Ascending aorta (tissue), 2 donors: Measurements from ENCODE around the gene MYOCD. TPM values are rescaled to one million over a fixed set of nuclear protein-coding genes. Genes with fewer than 3 reads are reported as not detected.
A peak's percentile ranks its signal among the peaks of the same experiment; 100 is the strongest.

ENCODE experiments used
- DNase-seq, 2 donors: peaks; one replicate each; pipeline ENCODE4 v3.0.0-alpha.2; 2019; ENCODE audit warnings: low spot score in 2 of 2
- H3K27ac ChIP-seq, 2 donors: fragments of 200-600 bp; sonication (generic); one replicate each; pipeline ENCODE4 v1.5.1; 2016 to 2017; ENCODE audit warnings: mild to moderate bottlenecking in 1 of 2
- H3K27me3 ChIP-seq: fragments of 200-600 bp; sonication (generic); one replicate; pipeline ENCODE4 v1.5.1; 2017
- H3K36me3 ChIP-seq, 2 donors: fragments of 200-600 bp; sonication (generic); one replicate each; pipeline ENCODE4 v1.5.1; 2016
- H3K4me1 ChIP-seq, 2 donors: fragments of 200-600 bp; sonication (generic); one replicate each; pipeline ENCODE4 v1.5.1; 2016 to 2017; ENCODE audit warnings: mild to moderate bottlenecking in 1 of 2
- H3K4me3 ChIP-seq, 2 donors: fragments of 200-600 bp; sonication (generic); one replicate each; pipeline ENCODE4 v1.5.1; 2016 to 2017; ENCODE audit warnings: mild to moderate bottlenecking in 1 of 2
- H3K9me3 ChIP-seq, 2 donors: fragments of 200-600 bp; sonication (generic); one replicate each; pipeline ENCODE4 v1.5.1; 2016
- intact Hi-C: fragments of 100-400 bp; cut with DNase I; formaldehyde crosslinking; loops from one replicate; pipeline ENCODE4 v1.15.1; 2023
- total RNA-seq: library from RNA; depleted of rRNA; stranded (reverse); fragments of >200 nt; gene quantifications from one replicate; pipeline ENCODE4 v1.1.0, GENCODE V29; 2016
- TF ChIP-seq, protein P1 (sequence below), 3 experiments: fragments of 200-600 bp in 2 of 3; fragments of 450-650 bp in 1 of 3; sonication (generic) in 2 of 3; IDR thresholded peaks; one replicate each; pipeline ENCODE4 v1.5.1; 2016 to 2019; ENCODE audit warnings: antibody characterized with exemption in 3 of 3, mild to moderate bottlenecking in 1 of 3, moderate library complexity in 1 of 3

Gene MYOCD
- total RNA-seq, 1 donor from 2014 or later, result 153 TPM

- Histone ChIP-seq H3K27me3 (no peaks in the 10 kb centered on the region), H3K27ac (peak overlapping the region; percentile 81 to 91), H3K4me1 (peaks cover 0 to 35% of the 10 kb centered on the region in 2 donors), H3K36me3 (peaks cover 19 to 40% of the 10 kb centered on the region in 2 donors), H3K4me3 (no peak overlapping the region), H3K9me3 (no peaks in the 10 kb centered on the region)
- intact Hi-C loops, result loop anchor here (1.0 to 5.0 kb wide), 3 partner anchors 41 to 265 kb away; no protein-coding TSS in a partner anchor
- peak in 1 of 2 donors; percentile 59 for DNase-seq
- TF ChIP-seq, protein P1, sequence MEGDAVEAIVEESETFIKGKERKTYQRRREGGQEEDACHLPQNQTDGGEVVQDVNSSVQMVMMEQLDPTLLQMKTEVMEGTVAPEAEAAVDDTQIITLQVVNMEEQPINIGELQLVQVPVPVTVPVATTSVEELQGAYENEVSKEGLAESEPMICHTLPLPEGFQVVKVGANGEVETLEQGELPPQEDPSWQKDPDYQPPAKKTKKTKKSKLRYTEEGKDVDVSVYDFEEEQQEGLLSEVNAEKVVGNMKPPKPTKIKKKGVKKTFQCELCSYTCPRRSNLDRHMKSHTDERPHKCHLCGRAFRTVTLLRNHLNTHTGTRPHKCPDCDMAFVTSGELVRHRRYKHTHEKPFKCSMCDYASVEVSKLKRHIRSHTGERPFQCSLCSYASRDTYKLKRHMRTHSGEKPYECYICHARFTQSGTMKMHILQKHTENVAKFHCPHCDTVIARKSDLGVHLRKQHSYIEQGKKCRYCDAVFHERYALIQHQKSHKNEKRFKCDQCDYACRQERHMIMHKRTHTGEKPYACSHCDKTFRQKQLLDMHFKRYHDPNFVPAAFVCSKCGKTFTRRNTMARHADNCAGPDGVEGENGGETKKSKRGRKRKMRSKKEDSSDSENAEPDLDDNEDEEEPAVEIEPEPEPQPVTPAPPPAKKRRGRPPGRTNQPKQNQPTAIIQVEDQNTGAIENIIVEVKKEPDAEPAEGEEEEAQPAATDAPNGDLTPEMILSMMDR (IDR thresholded peaks at IDR 0.05), result no peak
Measured at GRCh38 chr17:12731839-12732238, 66.1 kb downstream of the MYOCD start.

GRCh38 chr17:12732366-12732765 lies 66.7 kb downstream of the MYOCD start:
- TF ChIP-seq, protein P1 (IDR thresholded peaks at IDR 0.05), result no peak
- Histone ChIP-seq H3K9me3 (no peaks in the 10 kb centered on the region), H3K27ac (peak overlapping the region; percentile 81 to 91), H3K4me3 (no peak overlapping the region), H3K4me1 (peaks cover 0 to 35% of the 10 kb centered on the region in 2 donors), H3K36me3 (peaks cover 25 to 45% of the 10 kb centered on the region in 2 donors), H3K27me3 (no peaks in the 10 kb centered on the region)
- intact Hi-C loops, result loop anchor here (5.0 kb wide), 2 partner anchors 180 to 265 kb away; no protein-coding TSS in a partner anchor
- peak in 1 of 2 donors; percentile 62 for DNase-seq

GRCh38 chr17:12734926-12735325 lies 69.2 kb downstream of the MYOCD start:
- no peaks in the 10 kb centered on the region for H3K9me3 ChIP-seq
- TF ChIP-seq, protein P1 (IDR thresholded peaks at IDR 0.05), result no peak
- H3K4me3 ChIP-seq, result no peak overlapping the region
- H3K36me3 ChIP-seq, result peaks cover 42 to 69% of the 10 kb centered on the region in 2 donors
- no peak overlapping the region for H3K27ac ChIP-seq
- peak in 1 of 2 donors; percentile 50 for DNase-seq
- intact Hi-C loops, result loop anchor here (5.0 kb wide), 2 partner anchors 183 to 268 kb away; no protein-coding TSS in a partner anchor
- no peaks in the 10 kb centered on the region for H3K27me3 ChIP-seq
- H3K4me1 ChIP-seq, result peaks cover 0 to 20% of the 10 kb centered on the region in 2 donors

DNA sequence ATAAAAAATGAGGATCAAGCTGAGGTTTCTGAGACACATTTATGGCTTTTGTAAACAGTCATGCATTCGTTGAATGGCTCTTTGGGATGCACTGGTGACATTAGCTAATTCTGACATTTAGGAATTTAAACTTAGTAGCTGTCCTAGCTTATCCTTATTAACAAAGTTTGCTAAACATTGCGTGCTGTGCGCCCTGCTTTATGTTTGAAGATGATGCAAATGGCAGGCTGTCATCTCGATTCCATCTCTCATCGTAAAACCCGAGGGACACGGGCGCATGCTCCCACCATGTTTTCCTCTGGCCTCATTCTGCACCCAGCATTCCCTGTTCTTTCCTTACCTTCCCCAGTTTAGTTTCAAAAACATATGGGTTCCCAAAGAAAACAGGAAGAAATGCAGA lies 69.8 kb downstream of the MYOCD start:
- TF ChIP-seq, protein P1 (IDR thresholded peaks at IDR 0.05), result no peak
- H3K9me3 ChIP-seq, result no peaks in the 10 kb centered on the region
- peaks cover 0 to 15% of the 10 kb centered on the region in 2 donors for H3K4me1 ChIP-seq
- no peak overlapping the region for H3K27ac ChIP-seq
- peaks cover 44 to 74% of the 10 kb centered on the region in 2 donors for H3K36me3 ChIP-seq
- no peaks in the 10 kb centered on the region for H3K27me3 ChIP-seq
- DNase-seq, result peak in 1 of 2 donors; percentile 45
- intact Hi-C loops, result no loop called here
- H3K4me3 ChIP-seq, result no peak overlapping the region

DNA sequence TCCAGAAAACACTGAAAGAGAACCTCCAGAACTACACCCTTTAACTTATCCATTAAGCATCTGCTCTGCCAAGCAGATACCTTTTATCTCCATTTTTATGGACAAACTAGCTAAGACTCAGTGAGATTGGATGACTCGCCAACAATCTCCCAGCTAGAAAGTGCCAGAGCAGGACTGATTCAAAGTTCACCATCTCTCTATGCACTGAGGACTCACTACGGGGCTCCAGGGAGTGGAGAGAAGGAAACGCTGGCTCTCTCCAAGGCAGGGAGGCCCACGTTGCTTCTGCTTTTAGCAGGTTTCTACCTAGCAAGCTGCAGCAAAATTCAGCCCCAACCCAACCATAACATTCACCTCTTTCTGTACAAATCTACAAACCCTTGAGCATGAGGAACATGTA lies 70.8 kb downstream of the MYOCD start:
- Histone ChIP-seq H3K36me3 (peaks cover 51 to 80% of the 10 kb centered on the region in 2 donors), H3K4me1 (peaks cover 0 to 7% of the 10 kb centered on the region in 2 donors), H3K9me3 (no peaks in the 10 kb centered on the region), H3K27me3 (no peaks in the 10 kb centered on the region), H3K4me3 (no peak overlapping the region), H3K27ac (no peak overlapping the region)
- intact Hi-C loops, result no loop called here
- peak in 1 of 2 donors; percentile 52 for DNase-seq
- TF ChIP-seq, protein P1 (IDR thresholded peaks at IDR 0.05), result no peak
